Measurements from ENCODE around the gene CEP83.

GRCh38 chr12:94272280-94272679, 187.4 kb downstream of the CEP83 start:
- TF ChIP-seq GATA2 (IDR thresholded peaks at IDR 0.05; ENCODE audit: low read depth, low read length) (no peak), GATA3 (IDR thresholded peaks at IDR 0.05; ENCODE audit: low read depth, low read length) (no peak)
